Activated B cell treated with CpG ODN at 0.5 μM for 24 hours (primary cell): ENCODE results near the gene TTC27. TPM values are rescaled to one million over a fixed set of nuclear protein-coding genes. Genes with fewer than 3 reads are reported as not detected.
A peak's percentile ranks its signal among the peaks of the same experiment; 100 is the strongest.
"Not testable (repeated sequence)": the region's sequence is repeated elsewhere in the genome, so short reads cannot be mapped to it uniquely, and the experiment has no call there.

Source experiments
- ATAC-seq: fragments of 200-7000 bp; cut with Tn5 transposase; one replicate; pipeline ENCODE4 v1.10.0; 2021; ENCODE audit warnings: low read depth, mild to moderate bottlenecking, moderate library complexity
- CTCF ChIA-PET: fragments of 350-600 bp; sonication (Branson Sonifier 250); formaldehyde crosslinking; loops from one replicate; lab custom pipeline; 2021; ENCODE audit warnings: antibody characterized with exemption; lab: Charles Lee
- POLR2A ChIA-PET: fragments of 350-600 bp; sonication (Branson Sonifier 250); formaldehyde crosslinking; loops from one replicate; lab custom pipeline; 2021; ENCODE audit warnings: antibody characterized with exemption; lab: Charles Lee
- DNase-seq: peaks from one replicate; pipeline ENCODE4 v3.0.0; 2022
- H3K27ac Mint-ChIP-seq: one replicate; pipeline ENCODE4 v1.8.0; 2020; ENCODE audit warnings: mixed read lengths
- H3K27me3 Mint-ChIP-seq: one replicate; pipeline ENCODE4 v1.8.0; 2021; ENCODE audit warnings: mixed read lengths
- H3K36me3 Mint-ChIP-seq: one replicate; pipeline ENCODE4 v1.8.0; 2021; ENCODE audit warnings: low read depth, mixed read lengths
- H3K4me1 Mint-ChIP-seq: one replicate; pipeline ENCODE4 v1.8.0; 2021; ENCODE audit warnings: mixed read lengths
- H3K4me3 Mint-ChIP-seq: one replicate; pipeline ENCODE4 v1.8.0; 2020; ENCODE audit warnings: mild to moderate bottlenecking, mixed read lengths
- H3K9me3 Mint-ChIP-seq: one replicate; pipeline ENCODE4 v1.8.0; 2020; ENCODE audit warnings: mixed read lengths
- intact Hi-C: fragments of 100-400 bp; cut with micrococcal nuclease; formaldehyde crosslinking; loops from one replicate; pipeline ENCODE4 v1.15.1; 2024
- total RNA-seq: library from RNA; stranded (reverse); gene quantifications from 2 replicates; pipeline ENCODE4 v1.2.3, GENCODE V29; 2022
- TF ChIP-seq, protein P1 (sequence below): fragments of 200-600 bp; IDR thresholded peaks from one replicate; pipeline ENCODE4 v1.8.0; 2022; ENCODE audit warnings: antibody characterized with exemption, mild to moderate bottlenecking

The TTC27 gene
- total RNA-seq, 1 donor from 2014 or later = 34.8 TPM

DNA sequence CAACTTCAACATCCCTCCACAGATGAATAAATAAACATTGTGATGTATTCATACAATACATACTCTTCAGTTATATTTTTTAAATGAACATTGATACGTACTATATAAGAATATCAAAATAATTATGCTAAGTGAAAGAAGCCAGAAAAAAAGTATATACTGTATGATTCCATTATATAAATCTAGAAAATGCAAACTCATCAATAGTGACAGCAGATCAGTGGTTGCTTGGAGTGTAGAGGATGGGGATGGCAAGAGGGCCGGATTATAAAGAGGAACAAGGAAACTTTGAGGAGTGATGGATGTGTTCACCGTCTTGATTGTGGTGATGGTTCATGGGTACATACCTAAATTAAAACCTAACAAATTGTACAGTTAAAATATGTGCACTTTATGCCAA lies 3.0 kb upstream of the TTC27 start:
- DNase-seq (no peak), ATAC-seq (no peak)
- no peaks in the 10 kb centered on the region for H3K9me3 Mint-ChIP-seq
- no peaks in the 10 kb centered on the region for H3K27me3 Mint-ChIP-seq
- peaks cover 21% of the 10 kb centered on the region for H3K4me1 Mint-ChIP-seq
- TF ChIP-seq, protein P1, sequence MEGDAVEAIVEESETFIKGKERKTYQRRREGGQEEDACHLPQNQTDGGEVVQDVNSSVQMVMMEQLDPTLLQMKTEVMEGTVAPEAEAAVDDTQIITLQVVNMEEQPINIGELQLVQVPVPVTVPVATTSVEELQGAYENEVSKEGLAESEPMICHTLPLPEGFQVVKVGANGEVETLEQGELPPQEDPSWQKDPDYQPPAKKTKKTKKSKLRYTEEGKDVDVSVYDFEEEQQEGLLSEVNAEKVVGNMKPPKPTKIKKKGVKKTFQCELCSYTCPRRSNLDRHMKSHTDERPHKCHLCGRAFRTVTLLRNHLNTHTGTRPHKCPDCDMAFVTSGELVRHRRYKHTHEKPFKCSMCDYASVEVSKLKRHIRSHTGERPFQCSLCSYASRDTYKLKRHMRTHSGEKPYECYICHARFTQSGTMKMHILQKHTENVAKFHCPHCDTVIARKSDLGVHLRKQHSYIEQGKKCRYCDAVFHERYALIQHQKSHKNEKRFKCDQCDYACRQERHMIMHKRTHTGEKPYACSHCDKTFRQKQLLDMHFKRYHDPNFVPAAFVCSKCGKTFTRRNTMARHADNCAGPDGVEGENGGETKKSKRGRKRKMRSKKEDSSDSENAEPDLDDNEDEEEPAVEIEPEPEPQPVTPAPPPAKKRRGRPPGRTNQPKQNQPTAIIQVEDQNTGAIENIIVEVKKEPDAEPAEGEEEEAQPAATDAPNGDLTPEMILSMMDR = no peak
- CTCF ChIA-PET = interaction anchor here (0.6 kb wide), 1 partner anchor 31 kb away, joined by 4 read pairs; no protein-coding TSS in a partner anchor
- POLR2A ChIA-PET = interaction anchor here (0.6 kb wide), 1 partner anchor 235 kb away, joined by 3 read pairs; no protein-coding TSS in a partner anchor
- no peak overlapping the region for H3K4me3 Mint-ChIP-seq
- H3K27ac Mint-ChIP-seq = no peak overlapping the region
- H3K36me3 Mint-ChIP-seq = peaks cover 27% of the 10 kb centered on the region
- intact Hi-C loops = loop anchor here (5.0 to 10.0 kb wide), 2 partner anchors 458 to 560 kb away; partner anchors contain the start of genes SLC30A6 and SPAST

DNA sequence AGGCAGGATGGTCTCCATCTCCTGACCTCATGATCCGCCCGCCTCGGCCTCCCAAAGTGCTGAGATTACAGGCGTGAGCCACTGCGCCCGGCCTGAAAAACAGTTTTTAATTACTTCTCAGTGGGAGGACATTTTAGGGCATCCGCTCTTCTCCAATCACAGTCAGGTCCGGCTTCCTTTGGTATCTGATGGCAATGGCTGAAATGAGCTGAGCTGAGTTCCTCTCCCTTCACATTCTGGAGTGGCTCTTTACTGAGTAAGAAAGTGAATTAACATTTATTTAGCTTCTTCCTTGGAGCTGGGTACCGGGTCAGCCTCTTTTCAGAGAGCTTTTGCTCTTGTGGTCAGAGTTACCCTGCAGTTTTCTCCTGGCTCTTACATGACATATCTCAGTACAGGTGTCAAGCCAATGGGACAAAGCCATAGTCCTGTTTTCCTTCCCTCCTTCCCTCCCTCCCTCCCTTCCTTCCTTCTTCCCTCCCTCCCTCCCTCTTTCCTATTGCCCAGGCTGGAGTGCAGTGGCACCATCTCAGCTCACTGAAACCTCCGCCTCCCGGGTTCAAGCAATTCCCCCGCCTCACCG lies 1.1 kb upstream of the TTC27 start:
- DNase-seq = no peak
- intact Hi-C loops = loop anchor here (5.0 to 10.0 kb wide), 2 partner anchors 459 to 562 kb away; partner anchors contain the start of genes SLC30A6 and SPAST
- CTCF ChIA-PET = no interaction called here

DNA sequence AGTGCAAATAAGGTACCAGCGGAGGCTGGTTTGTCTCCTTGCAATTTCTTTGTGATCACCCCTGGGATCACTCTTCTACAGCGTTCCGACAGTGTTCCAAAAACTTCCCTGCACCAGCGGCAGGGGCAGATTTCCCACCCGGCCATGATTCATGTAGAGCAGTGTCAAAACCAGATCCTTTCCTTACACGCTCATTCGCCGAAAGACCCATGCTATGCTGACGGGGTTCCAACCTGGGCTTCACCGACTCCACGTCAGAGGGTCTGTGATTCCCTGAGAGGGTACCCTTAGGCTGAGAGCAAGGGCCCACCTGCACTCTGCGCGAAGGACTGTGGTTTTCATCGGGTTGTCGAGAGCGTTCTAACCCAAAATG lies 423 bp upstream of the TTC27 start:
- no peak for DNase-seq
- H3K27me3 Mint-ChIP-seq = no peaks in the 10 kb centered on the region

More for the DNA sequence above, 1.1 kb upstream of the TTC27 start:
- POLR2A ChIA-PET = interaction anchor here (0.6 kb wide), 1 partner anchor 23 kb away, joined by 6 read pairs; no protein-coding TSS in a partner anchor
- H3K27ac Mint-ChIP-seq = no peak overlapping the region
- H3K4me3 Mint-ChIP-seq = peak overlapping the region; percentile 97
- H3K9me3 Mint-ChIP-seq = no peaks in the 10 kb centered on the region
- no peak for ATAC-seq
- peaks cover 25% of the 10 kb centered on the region for H3K4me1 Mint-ChIP-seq
- H3K27me3 Mint-ChIP-seq = no peaks in the 10 kb centered on the region
- H3K36me3 Mint-ChIP-seq = peaks cover 32% of the 10 kb centered on the region
- TF ChIP-seq, protein P1 = no peak

DNA sequence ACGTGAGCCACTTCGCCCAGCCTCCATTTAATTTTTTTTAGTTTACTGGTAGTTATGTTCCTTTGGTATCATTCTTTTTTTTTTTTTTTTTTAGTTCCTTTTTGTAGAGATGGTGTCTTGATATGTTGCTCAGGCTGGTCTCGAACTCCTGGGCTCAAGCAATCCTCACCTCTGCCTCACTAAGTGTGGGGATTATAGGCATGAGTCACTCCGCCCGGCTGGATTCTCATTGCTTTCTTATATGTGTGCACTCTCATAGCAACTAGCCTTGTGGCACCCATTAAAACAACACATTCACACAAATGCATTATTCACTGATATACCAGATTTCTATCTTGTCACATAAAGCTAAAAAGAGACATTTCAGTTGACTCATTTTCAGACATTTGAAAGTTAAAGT lies 4.2 kb downstream of the TTC27 start:
- DNase-seq (no peak), ATAC-seq (no peak)
- no peak overlapping the region for H3K4me3 Mint-ChIP-seq
- intact Hi-C loops = no loop called here
- ChIA-PET CTCF (no interaction called here), POLR2A (no interaction called here)
- TF ChIP-seq, protein P1 = no peak
- H3K4me1 Mint-ChIP-seq = peaks cover 26% of the 10 kb centered on the region
- no peaks in the 10 kb centered on the region for H3K27me3 Mint-ChIP-seq
- H3K36me3 Mint-ChIP-seq = peaks cover 61% of the 10 kb centered on the region
- no peaks in the 10 kb centered on the region for H3K9me3 Mint-ChIP-seq
- no peak overlapping the region for H3K27ac Mint-ChIP-seq

More for the DNA sequence above, 423 bp upstream of the TTC27 start:
- TF ChIP-seq, protein P1 = no peak
- H3K27ac Mint-ChIP-seq = peak overlapping the region; percentile 93
- ATAC-seq = peak; percentile 27
- H3K36me3 Mint-ChIP-seq = peaks cover 29% of the 10 kb centered on the region
- H3K4me1 Mint-ChIP-seq = peaks cover 27% of the 10 kb centered on the region
- ChIA-PET CTCF (interaction anchor here (1.5 kb wide), 1 partner anchor 956 kb away, joined by 4 read pairs; no protein-coding TSS in a partner anchor), POLR2A (interaction anchor here (0.6 to 1.5 kb wide), 5 partner anchors 8 to 972 kb away, joined by 3 to 10 read pairs (median 4); partner anchors contain the start of gene FAM98A)
- H3K9me3 Mint-ChIP-seq = no peaks in the 10 kb centered on the region
- peak overlapping the region; percentile 97 for H3K4me3 Mint-ChIP-seq
- intact Hi-C loops = loop anchor here (5.0 to 10.0 kb wide), 2 partner anchors 460 to 563 kb away; partner anchors contain the start of genes SLC30A6 and SPAST

DNA sequence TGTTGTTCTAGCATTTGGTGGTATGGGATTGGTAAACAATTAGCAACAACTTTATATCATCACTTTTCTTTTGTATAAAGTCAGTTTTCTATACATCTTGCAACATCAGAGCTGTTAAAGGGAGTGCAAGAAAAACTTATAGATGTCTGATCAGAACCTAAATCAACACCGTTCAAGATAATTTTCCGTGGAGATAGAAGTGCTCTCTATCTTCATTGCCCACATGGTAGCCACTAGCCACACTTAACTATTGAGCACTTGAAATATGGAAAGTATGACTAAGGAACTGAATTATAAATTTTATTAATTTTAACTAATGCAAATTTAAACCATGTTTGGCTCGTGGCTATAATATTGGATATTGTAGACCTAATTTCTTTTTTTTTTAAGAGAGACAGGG lies 5.2 kb downstream of the TTC27 start:
- H3K27me3 Mint-ChIP-seq = no peaks in the 10 kb centered on the region
- CTCF ChIA-PET = no interaction called here
- no peak overlapping the region for H3K27ac Mint-ChIP-seq
- DNase-seq = no peak
- intact Hi-C loops = no loop called here
- no peak for ATAC-seq
- H3K36me3 Mint-ChIP-seq = peaks cover 62% of the 10 kb centered on the region
- TF ChIP-seq, protein P1 = no peak
- peaks cover 19% of the 10 kb centered on the region for H3K4me1 Mint-ChIP-seq
- no peak overlapping the region for H3K4me3 Mint-ChIP-seq
- POLR2A ChIA-PET = no interaction called here
- no peaks in the 10 kb centered on the region for H3K9me3 Mint-ChIP-seq

DNA sequence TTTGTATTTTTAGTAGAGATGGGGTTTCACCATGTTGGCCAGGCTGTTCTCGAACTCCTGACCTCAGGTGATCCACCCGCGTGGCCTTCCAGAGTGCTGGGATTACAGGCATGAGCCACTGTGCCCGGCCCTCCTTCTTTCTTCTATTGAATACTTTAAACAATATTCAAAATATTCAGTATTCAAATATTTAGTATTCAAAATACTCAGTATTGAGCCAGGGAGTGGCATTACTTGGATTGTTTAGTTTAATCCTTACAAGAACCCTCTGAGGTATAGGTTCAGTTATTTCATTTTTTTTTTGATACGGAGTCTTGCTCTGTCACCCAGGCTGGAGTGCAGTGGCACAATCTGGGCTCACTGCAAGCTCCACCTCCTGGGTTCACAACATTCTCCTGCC lies 10.7 kb downstream of the TTC27 start:
- CTCF ChIA-PET = interaction anchor here (0.7 kb wide), 1 partner anchor 393 kb away, joined by 3 read pairs; no protein-coding TSS in a partner anchor
- DNase-seq, H3K27ac Mint-ChIP-seq, H3K4me3 Mint-ChIP-seq, intact Hi-C loops, H3K9me3 Mint-ChIP-seq, ATAC-seq, H3K4me1 Mint-ChIP-seq, H3K27me3 Mint-ChIP-seq, POLR2A ChIA-PET: not testable (repeated sequence)
- H3K36me3 Mint-ChIP-seq = peaks cover 79% of the 10 kb centered on the region
